HUES48 (cell line): Measurements from ENCODE around the gene CAMK2A.
"Not testable (repeated sequence)": the region's sequence is repeated elsewhere in the genome, so short reads cannot be mapped to it uniquely, and the experiment has no call there.

ENCODE experiments used
- H3K27ac ChIP-seq: one replicate; pipeline ENCODE4 v1.7.0; 2013; ENCODE audit warnings: low read depth, low read length, inconsistent platforms
- H3K27me3 ChIP-seq: 2 replicates; pipeline ENCODE4 v1.6.1; 2013; ENCODE audit warnings: mild to moderate bottlenecking, low read length; ENCODE audit not compliant: control insufficient read depth, insufficient read depth
- H3K36me3 ChIP-seq: 2 replicates; pipeline ENCODE4 v1.6.1; 2013; ENCODE audit warnings: low read length; ENCODE audit not compliant: control insufficient read depth, insufficient read depth
- H3K4me1 ChIP-seq: 2 replicates; pipeline ENCODE4 v1.6.1; 2013; ENCODE audit warnings: mild to moderate bottlenecking, low read length; ENCODE audit not compliant: control insufficient read depth, insufficient read depth
- H3K4me3 ChIP-seq: 2 replicates; pipeline ENCODE4 v1.5.1; 2013; ENCODE audit warnings: mild to moderate bottlenecking, low read depth, low read length
- H3K9ac ChIP-seq: 2 replicates; pipeline ENCODE4 v1.6.1; 2013; ENCODE audit warnings: mild to moderate bottlenecking, low read depth, low read length, moderate library complexity
- H3K9me3 ChIP-seq: 2 replicates; pipeline ENCODE4 v1.6.1; 2013; ENCODE audit warnings: low read length; ENCODE audit not compliant: control insufficient read depth, insufficient read depth

CAMK2A gene

GRCh38 chr5:150241298-150242160, 48.0 kb downstream of the CAMK2A start:
- Histone ChIP-seq H3K27me3 (no peaks in the 10 kb centered on the region), H3K9me3 (no peaks in the 10 kb centered on the region), H3K4me3 (no peak overlapping the region), H3K27ac (no peak overlapping the region), H3K36me3 (no peaks in the 10 kb centered on the region), H3K4me1 (no peaks in the 10 kb centered on the region), H3K9ac (no peak overlapping the region)

GRCh38 chr5:150239794-150240122, 49.8 kb downstream of the CAMK2A start:
- Histone ChIP-seq H3K36me3 (no peaks in the 10 kb centered on the region), H3K27ac (no peak overlapping the region), H3K9me3 (no peaks in the 10 kb centered on the region), H3K9ac (no peak overlapping the region), H3K27me3 (no peaks in the 10 kb centered on the region), H3K4me3 (no peak overlapping the region), H3K4me1 (no peaks in the 10 kb centered on the region)

GRCh38 chr5:150239099-150239793, 50.3 kb downstream of the CAMK2A start:
- Histone ChIP-seq H3K27me3 (no peaks in the 10 kb centered on the region), H3K9ac (no peak overlapping the region)

GRCh38 chr5:150238646-150239045, 50.9 kb downstream of the CAMK2A start:
- no peaks in the 10 kb centered on the region for H3K9me3 ChIP-seq
- H3K9ac ChIP-seq = no peak overlapping the region
- no peak overlapping the region for H3K4me3 ChIP-seq
- H3K4me1 ChIP-seq = no peaks in the 10 kb centered on the region
- no peaks in the 10 kb centered on the region for H3K27me3 ChIP-seq
- H3K36me3 ChIP-seq = no peaks in the 10 kb centered on the region
- no peak overlapping the region for H3K27ac ChIP-seq

More at GRCh38 chr5:150239099-150239793, 50.3 kb downstream of the CAMK2A start:
- Histone ChIP-seq H3K4me3 (no peak overlapping the region), H3K27ac (no peak overlapping the region), H3K9me3 (no peaks in the 10 kb centered on the region), H3K4me1 (no peaks in the 10 kb centered on the region), H3K36me3 (no peaks in the 10 kb centered on the region)

- Histone ChIP-seq H3K36me3 (no peaks in the 10 kb centered on the region), H3K27me3 (no peaks in the 10 kb centered on the region), H3K9me3 (no peaks in the 10 kb centered on the region), H3K27ac (no peak overlapping the region), H3K9ac (no peak overlapping the region), H3K4me3 (no peak overlapping the region), H3K4me1 (no peaks in the 10 kb centered on the region)
These were observed 52.4 kb downstream of the CAMK2A start for GRCh38 chr5:150236981-150237754.

GRCh38 chr5:150236313-150236712, 53.3 kb downstream of the CAMK2A start:
- Histone ChIP-seq H3K27me3 (no peaks in the 10 kb centered on the region), H3K9me3 (no peaks in the 10 kb centered on the region)

GRCh38 chr5:150235500-150235854, 54.1 kb downstream of the CAMK2A start:
- H3K27me3 ChIP-seq = no peaks in the 10 kb centered on the region
- no peaks in the 10 kb centered on the region for H3K9me3 ChIP-seq
- no peaks in the 10 kb centered on the region for H3K36me3 ChIP-seq
- H3K4me3 ChIP-seq = no peak overlapping the region
- no peaks in the 10 kb centered on the region for H3K4me1 ChIP-seq
- H3K9ac ChIP-seq = no peak overlapping the region
- no peak overlapping the region for H3K27ac ChIP-seq

More at GRCh38 chr5:150236313-150236712, 53.3 kb downstream of the CAMK2A start:
- Histone ChIP-seq H3K4me3 (no peak overlapping the region), H3K9ac (no peak overlapping the region), H3K27ac (no peak overlapping the region), H3K4me1 (no peaks in the 10 kb centered on the region), H3K36me3 (no peaks in the 10 kb centered on the region)

- no peaks in the 10 kb centered on the region for H3K27me3 ChIP-seq
- H3K27ac ChIP-seq = no peak overlapping the region
- H3K9ac ChIP-seq = no peak overlapping the region
- no peaks in the 10 kb centered on the region for H3K9me3 ChIP-seq
- no peaks in the 10 kb centered on the region for H3K36me3 ChIP-seq
- no peaks in the 10 kb centered on the region for H3K4me1 ChIP-seq
- no peak overlapping the region for H3K4me3 ChIP-seq
These were observed 54.7 kb downstream of the CAMK2A start for GRCh38 chr5:150234576-150235499.

GRCh38 chr5:150233706-150234105, 55.9 kb downstream of the CAMK2A start:
- H3K9ac ChIP-seq, H3K36me3 ChIP-seq, H3K27ac ChIP-seq, H3K4me3 ChIP-seq, H3K4me1 ChIP-seq, H3K9me3 ChIP-seq, H3K27me3 ChIP-seq: not testable (repeated sequence)

- Histone ChIP-seq H3K9me3 (no peaks in the 10 kb centered on the region), H3K36me3 (no peaks in the 10 kb centered on the region), H3K4me1 (no peaks in the 10 kb centered on the region)
These were observed 58.7 kb downstream of the CAMK2A start for GRCh38 chr5:150230842-150231241.

More at GRCh38 chr5:150230842-150231241, 58.7 kb downstream of the CAMK2A start:
- H3K9ac ChIP-seq = no peak overlapping the region
- no peaks in the 10 kb centered on the region for H3K27me3 ChIP-seq
- no peak overlapping the region for H3K4me3 ChIP-seq
- no peak overlapping the region for H3K27ac ChIP-seq
